BJ (cell line): ENCODE measurements around the gene HILPDA. TPM values are rescaled to one million over a fixed set of nuclear protein-coding genes. Genes with fewer than 3 reads are reported as not detected.
"Not testable (repeated sequence)": the region's sequence is repeated elsewhere in the genome, so short reads cannot be mapped to it uniquely, and the experiment has no call there.

ENCODE experiments used
- CTCF ChIA-PET: fragments of 350-600 bp; formaldehyde crosslinking; extraction: SDS; loops from one replicate; lab custom pipeline; 2021; ENCODE audit warnings: antibody characterized with exemption, inconsistent platforms; lab: Yijun Ruan, JAX
- POLR2A ChIA-PET: fragments of 300-600 bp; sonication (Branson Sonifier 250); formaldehyde crosslinking; extraction: SDS; loops from one replicate; lab custom pipeline; 2021; ENCODE audit warnings: antibody characterized with exemption; lab: Charles Lee
- DNase-seq: peaks from one replicate; pipeline ENCODE4 v3.0.0-alpha.2; 2011; ENCODE audit warnings: low read depth
- H3K27me3 ChIP-seq: 2 replicates; pipeline ENCODE4 v1.6.0; 2011; ENCODE audit warnings: low read length; ENCODE audit not compliant: control insufficient read depth, insufficient read depth
- H3K36me3 ChIP-seq: 2 replicates; pipeline ENCODE4 v1.5.1; 2011; ENCODE audit warnings: low read length; ENCODE audit not compliant: control insufficient read depth, insufficient read depth
- H3K4me3 ChIP-seq: 2 replicates; pipeline ENCODE4 v1.5.1; 2011; ENCODE audit warnings: low read depth, mild to moderate bottlenecking, control low read depth, low read length
- polyA plus RNA-seq: library from polyadenylated mRNA; depleted of rRNA; stranded (reverse); fragments of >200 nt; gene quantifications from 2 replicates; pipeline ENCODE4 v1.2.3, GENCODE V29; 2011
- TF ChIP-seq, protein P1 (sequence below): IDR thresholded peaks from 2 replicates; pipeline ENCODE4 v1.5.1; 2011; ENCODE audit warnings: low read depth, mild to moderate bottlenecking, control low read depth, inconsistent platforms, low read length, moderate library complexity; ENCODE audit not compliant: insufficient read depth

The HILPDA gene
- polyA plus RNA-seq, 1 experiment, result 21.5 TPM

DNA sequence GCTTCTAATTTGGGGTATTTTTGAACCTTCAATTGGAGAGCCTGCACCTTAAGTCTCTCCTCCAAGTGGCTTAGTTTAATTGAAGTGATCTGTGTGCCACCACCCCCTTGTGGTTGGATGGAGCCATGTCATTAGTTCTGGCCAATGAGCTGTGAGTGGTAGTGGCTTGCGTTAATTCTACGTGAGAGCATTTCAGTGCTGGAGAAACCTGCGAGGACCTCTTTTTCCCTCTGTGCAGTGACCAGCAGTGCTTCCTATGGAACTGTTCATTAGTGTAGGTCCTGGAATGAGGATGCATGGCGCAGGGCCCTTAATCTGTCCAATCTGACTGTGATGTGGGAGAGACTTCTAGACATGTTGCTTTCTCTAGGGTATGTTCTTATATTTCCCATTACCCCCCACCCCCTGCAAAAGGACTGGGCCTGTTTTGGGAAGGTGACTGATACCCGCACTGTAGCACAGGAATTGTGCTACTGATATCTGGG is 3.8 kb downstream of the HILPDA start:
- Histone ChIP-seq H3K27me3 (no peaks in the 10 kb centered on the region), H3K36me3 (no peaks in the 10 kb centered on the region), H3K4me3 (no peak overlapping the region)
- TF ChIP-seq, protein P1, sequence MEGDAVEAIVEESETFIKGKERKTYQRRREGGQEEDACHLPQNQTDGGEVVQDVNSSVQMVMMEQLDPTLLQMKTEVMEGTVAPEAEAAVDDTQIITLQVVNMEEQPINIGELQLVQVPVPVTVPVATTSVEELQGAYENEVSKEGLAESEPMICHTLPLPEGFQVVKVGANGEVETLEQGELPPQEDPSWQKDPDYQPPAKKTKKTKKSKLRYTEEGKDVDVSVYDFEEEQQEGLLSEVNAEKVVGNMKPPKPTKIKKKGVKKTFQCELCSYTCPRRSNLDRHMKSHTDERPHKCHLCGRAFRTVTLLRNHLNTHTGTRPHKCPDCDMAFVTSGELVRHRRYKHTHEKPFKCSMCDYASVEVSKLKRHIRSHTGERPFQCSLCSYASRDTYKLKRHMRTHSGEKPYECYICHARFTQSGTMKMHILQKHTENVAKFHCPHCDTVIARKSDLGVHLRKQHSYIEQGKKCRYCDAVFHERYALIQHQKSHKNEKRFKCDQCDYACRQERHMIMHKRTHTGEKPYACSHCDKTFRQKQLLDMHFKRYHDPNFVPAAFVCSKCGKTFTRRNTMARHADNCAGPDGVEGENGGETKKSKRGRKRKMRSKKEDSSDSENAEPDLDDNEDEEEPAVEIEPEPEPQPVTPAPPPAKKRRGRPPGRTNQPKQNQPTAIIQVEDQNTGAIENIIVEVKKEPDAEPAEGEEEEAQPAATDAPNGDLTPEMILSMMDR, result peak; percentile 79
- CTCF ChIA-PET, result interaction anchor here (0.7 to 4.2 kb wide), 17 partner anchors 10 to 424 kb away, joined by 3 to 227 read pairs (median 5); no protein-coding TSS in a partner anchor
- POLR2A ChIA-PET, result interaction anchor here (0.8 kb wide), 1 partner anchor 32 kb away, joined by 6 read pairs; no protein-coding TSS in a partner anchor
- no peak for DNase-seq

DNA sequence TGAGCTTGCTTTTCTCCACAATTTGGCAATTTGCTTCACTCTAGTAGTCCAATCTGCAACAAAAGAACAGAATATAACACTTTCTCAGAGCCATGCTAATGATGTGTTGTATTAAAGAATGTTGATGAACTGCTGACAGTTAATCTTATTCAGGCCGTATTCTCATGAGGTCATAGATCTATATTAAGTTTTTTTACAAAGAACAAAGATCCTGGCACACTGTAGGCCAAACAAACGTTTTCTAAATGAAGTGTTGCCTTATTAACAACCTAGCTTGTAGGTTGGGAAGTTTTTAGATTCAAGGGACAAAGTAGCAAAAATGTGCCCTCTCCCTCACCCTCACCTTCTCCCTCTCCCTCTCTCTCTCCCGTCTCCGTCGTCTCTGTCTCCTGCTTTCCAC is 6.8 kb downstream of the HILPDA start:
- ChIA-PET CTCF (interaction anchor here (1.0 to 4.2 kb wide), 10 partner anchors 9 to 115 kb away, joined by 4 to 227 read pairs (median 8); partner anchors contain the start of gene METTL2B), POLR2A (no interaction called here)
- H3K4me3 ChIP-seq, result no peak overlapping the region
- H3K27me3 ChIP-seq, result no peaks in the 10 kb centered on the region
- no peak for DNase-seq
- H3K36me3 ChIP-seq, result no peaks in the 10 kb centered on the region
- TF ChIP-seq, protein P1, result no peak

DNA sequence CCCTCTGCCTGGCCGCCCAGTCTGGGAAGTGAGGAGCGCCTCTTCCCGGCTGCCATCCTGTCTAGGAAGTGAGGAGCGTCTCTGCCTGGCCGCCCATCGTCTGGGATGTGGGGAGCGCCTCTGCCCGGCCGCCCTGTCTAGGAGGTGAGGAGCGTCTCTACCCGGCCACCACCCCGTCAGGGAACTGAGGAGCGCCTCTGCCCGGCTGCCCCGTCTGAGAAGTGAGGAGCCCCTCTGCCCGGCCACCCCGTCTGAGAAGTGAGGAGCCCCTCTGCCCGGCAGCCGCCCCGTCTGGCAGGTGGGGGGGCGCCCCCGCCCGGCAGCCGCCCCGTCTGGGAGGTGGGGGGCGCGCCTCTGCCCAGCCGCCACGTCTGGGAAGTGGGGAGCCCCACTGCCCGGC is 7.7 kb downstream of the HILPDA start:
- POLR2A ChIA-PET, H3K4me3 ChIP-seq, H3K36me3 ChIP-seq, DNase-seq, H3K27me3 ChIP-seq: not testable (repeated sequence)
- CTCF ChIA-PET, result interaction anchor here (2.0 to 2.5 kb wide), 2 partner anchors 20 to 36 kb away, joined by 4 to 8 read pairs; no protein-coding TSS in a partner anchor

- H3K4me3 ChIP-seq, H3K36me3 ChIP-seq, H3K27me3 ChIP-seq, POLR2A ChIA-PET, DNase-seq: not testable (repeated sequence)
- CTCF ChIA-PET, result interaction anchor here (2.5 kb wide), 1 partner anchor 37 kb away, joined by 8 read pairs; no protein-coding TSS in a partner anchor
These were observed 8.3 kb downstream of the HILPDA start for GRCh38 chr7:128463933-128464332.

- DNase-seq, H3K27me3 ChIP-seq, POLR2A ChIA-PET, H3K36me3 ChIP-seq, H3K4me3 ChIP-seq: not testable (repeated sequence)
- CTCF ChIA-PET, result interaction anchor here (2.1 kb wide), 1 partner anchor 40 kb away, joined by 13 read pairs; no protein-coding TSS in a partner anchor
These were observed 11.2 kb downstream of the HILPDA start for GRCh38 chr7:128466871-128467270.

DNA sequence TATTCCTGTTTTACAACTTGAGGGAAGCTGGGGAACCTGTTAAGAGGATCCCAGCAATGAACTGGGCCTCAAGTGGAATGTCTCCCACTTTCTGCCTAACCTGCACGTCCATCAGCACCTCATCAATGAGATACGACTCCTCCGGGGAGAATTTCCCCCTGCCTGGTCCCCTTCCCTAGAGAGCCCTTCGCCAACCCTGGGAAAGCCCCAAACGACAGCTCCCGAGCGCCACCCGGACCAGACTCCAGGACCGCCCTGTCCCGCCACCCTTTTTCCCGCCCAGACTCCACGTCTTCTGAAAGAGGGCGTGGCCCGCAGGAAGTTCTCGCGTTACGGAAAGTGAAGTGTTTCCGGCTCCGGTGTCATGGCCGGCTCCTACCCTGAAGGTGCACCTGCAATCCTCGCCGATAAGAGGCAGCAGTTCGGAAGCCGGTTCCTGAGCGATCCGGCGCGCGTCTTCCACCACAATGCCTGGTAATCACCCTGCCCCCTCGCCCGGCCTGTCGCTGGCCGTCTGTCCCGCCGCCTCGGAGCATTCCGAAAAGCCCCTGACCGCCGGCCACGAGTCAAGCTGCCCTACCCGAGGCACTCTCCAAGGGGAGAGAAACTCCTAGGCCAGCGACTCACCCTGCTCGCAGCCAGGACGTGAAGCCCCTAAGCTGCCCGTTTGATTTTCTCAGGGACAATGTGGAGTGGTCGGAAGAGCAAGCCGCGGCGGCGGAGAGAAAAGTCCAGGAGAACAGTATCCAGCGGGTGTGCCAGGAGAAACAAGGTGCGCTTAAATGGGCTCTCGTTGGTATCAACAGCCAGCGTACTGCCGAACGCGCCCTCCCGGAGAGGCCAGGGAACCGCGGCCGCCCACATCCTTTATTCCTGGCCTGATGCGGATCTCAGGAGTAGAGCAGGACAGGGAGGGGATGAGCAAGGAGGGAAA is 21.0 kb downstream of the HILPDA start, which contains the start of gene METTL2B:
Gene METTL2B, plus strand, starts transcription at position 347 of the 934 bp plus-strand sequence. Its CDS starts 18 bp downstream, at position 365.
- ChIA-PET POLR2A (interaction anchor here (0.7 kb wide), 1 partner anchor 399 kb away, joined by 3 read pairs; no protein-coding TSS in a partner anchor), CTCF (interaction anchor here (0.6 to 5.5 kb wide), 10 partner anchors 15 to 783 kb away, joined by 3 to 69 read pairs (median 4); no protein-coding TSS in a partner anchor)
- not testable (repeated sequence) for H3K36me3 ChIP-seq, H3K27me3 ChIP-seq
- peak within 1 kb of the TSS; percentile 68 for H3K4me3 ChIP-seq
- peak; percentile 58 for DNase-seq
- TF ChIP-seq, protein P1, result peak; percentile 55

DNA sequence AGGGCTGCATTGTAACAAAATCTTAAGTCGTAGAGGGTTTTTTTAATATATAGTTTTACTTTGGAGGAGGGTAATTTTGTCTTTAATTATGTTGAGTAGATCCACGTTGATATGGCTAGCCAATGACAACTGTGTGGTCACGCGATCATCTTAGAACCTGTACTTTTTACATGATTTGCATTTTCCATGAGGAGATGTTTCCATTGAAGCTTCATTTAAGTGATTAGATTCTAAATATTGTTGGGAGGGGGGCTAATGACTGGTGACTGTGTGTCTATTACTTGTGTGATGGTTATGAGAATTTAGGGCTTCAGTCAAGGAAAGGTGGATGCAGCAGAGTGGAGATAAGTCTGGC is 21.6 kb downstream of the HILPDA start:
- POLR2A ChIA-PET, H3K27me3 ChIP-seq, DNase-seq, H3K36me3 ChIP-seq: not testable (repeated sequence)
- CTCF ChIA-PET, result interaction anchor here (0.6 to 5.5 kb wide), 4 partner anchors 51 to 783 kb away, joined by 3 to 69 read pairs (median 14); no protein-coding TSS in a partner anchor
- H3K4me3 ChIP-seq, result peak overlapping the region; percentile 68

GRCh38 chr7:128479082-128479481 is 23.4 kb downstream of the HILPDA start:
- H3K27me3 ChIP-seq, DNase-seq, H3K36me3 ChIP-seq, CTCF ChIA-PET, H3K4me3 ChIP-seq, POLR2A ChIA-PET: not testable (repeated sequence)

GRCh38 chr7:128488134-128488533 is 32.5 kb downstream of the HILPDA start:
- H3K27me3 ChIP-seq, H3K4me3 ChIP-seq, DNase-seq, CTCF ChIA-PET, POLR2A ChIA-PET, H3K36me3 ChIP-seq: not testable (repeated sequence)
